Measurements from ENCODE around the gene CCNT2.

CCNT2 gene

GRCh38 chr2:134985061-134985460, 66.4 kb downstream of the CCNT2 start:
- no peak for DNase-seq (ENCODE audit: low read depth)
- H3K4me3 ChIP-seq (ENCODE audit: control insufficient read depth, low read depth, low read length) = no peak overlapping the region
- TF ChIP-seq CTCF (IDR thresholded peaks at IDR 0.05; ENCODE audit: control insufficient read depth, insufficient read depth, low read depth, low read length, missing control alignments) = no peak

- DNase-seq (ENCODE audit: low read depth) = peak; percentile 7
- peak; percentile 29 for TF ChIP-seq CTCF (IDR thresholded peaks at IDR 0.05; ENCODE audit: control insufficient read depth, insufficient read depth, low read depth, low read length, missing control alignments)
These were observed 70.5 kb downstream of the CCNT2 start for GRCh38 chr2:134988994-134989605.

GRCh38 chr2:134999521-134999920, 80.9 kb downstream of the CCNT2 start:
- TF ChIP-seq CTCF (IDR thresholded peaks at IDR 0.05; ENCODE audit: control insufficient read depth, insufficient read depth, low read depth, low read length, missing control alignments) = no peak
- H3K4me3 ChIP-seq (ENCODE audit: control insufficient read depth, low read depth, low read length) = no peak overlapping the region
- no peak for DNase-seq (ENCODE audit: low read depth)

More at GRCh38 chr2:134988994-134989605, 70.5 kb downstream of the CCNT2 start:
- H3K4me3 ChIP-seq (ENCODE audit: control insufficient read depth, low read depth, low read length) = no peak overlapping the region

- DNase-seq (ENCODE audit: low read depth) = no peak
- no peak for TF ChIP-seq CTCF (IDR thresholded peaks at IDR 0.05; ENCODE audit: control insufficient read depth, insufficient read depth, low read depth, low read length, missing control alignments)
These were observed 84.2 kb downstream of the CCNT2 start for GRCh38 chr2:135002836-135003235.

GRCh38 chr2:135004005-135004746, 85.6 kb downstream of the CCNT2 start:
- peak; percentile 98 for TF ChIP-seq CTCF (IDR thresholded peaks at IDR 0.05; ENCODE audit: control insufficient read depth, insufficient read depth, low read depth, low read length, missing control alignments)
- no peak overlapping the region for H3K4me3 ChIP-seq (ENCODE audit: control insufficient read depth, low read depth, low read length)
- peak; percentile 13 for DNase-seq (ENCODE audit: low read depth)

More at GRCh38 chr2:135002836-135003235, 84.2 kb downstream of the CCNT2 start:
- H3K4me3 ChIP-seq (ENCODE audit: control insufficient read depth, low read depth, low read length) = no peak overlapping the region

DNA sequence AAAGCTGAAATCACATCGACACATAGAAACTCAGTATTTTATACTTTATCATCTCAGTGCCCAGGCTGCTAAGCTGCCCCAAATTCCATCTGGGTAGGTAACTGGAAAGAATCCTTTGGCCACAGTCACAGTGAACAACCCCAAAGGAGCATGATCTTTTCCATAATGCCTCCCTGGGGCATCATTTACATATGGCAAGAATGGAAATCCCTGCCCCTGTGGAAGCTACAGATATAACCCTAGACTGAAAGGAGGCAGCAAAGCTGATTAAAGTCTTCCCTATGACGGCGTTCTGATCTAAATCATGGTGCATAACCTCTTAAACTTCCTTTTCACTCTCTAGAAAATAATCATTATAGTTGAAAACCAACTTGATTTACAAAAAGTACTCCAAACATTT, 87.1 kb downstream of the CCNT2 start:
- H3K4me3 ChIP-seq (ENCODE audit: control insufficient read depth, low read depth, low read length) = no peak overlapping the region
- no peak for TF ChIP-seq CTCF (IDR thresholded peaks at IDR 0.05; ENCODE audit: control insufficient read depth, insufficient read depth, low read depth, low read length, missing control alignments)
- no peak for DNase-seq (ENCODE audit: low read depth)
